Esophagus squamous epithelium (tissue), 5 donors: ENCODE results near the gene UBA6. TPM values are rescaled to one million over a fixed set of nuclear protein-coding genes. Genes with fewer than 3 reads are reported as not detected.
"Not testable (repeated sequence)": the region's sequence is repeated elsewhere in the genome, so short reads cannot be mapped to it uniquely, and the experiment has no call there.

ENCODE experiments used
- DNase-seq: peaks from one replicate; lab custom pipeline; 2025; lab: John Stamatoyannopoulos, UW
- H3K27ac ChIP-seq, 4 donors: fragments of 200-600 bp; sonication (generic); one replicate each; pipeline ENCODE4 v1.5.1; 2016 to 2019; ENCODE audit warnings: mild to moderate bottlenecking in 1 of 4
- H3K27me3 ChIP-seq, 4 donors: fragments of 200-600 bp; sonication (generic); 1 replicate in 3 of 4; 2 replicates in 1 of 4; pipeline versions ENCODE4 v1.5.1 to v1.6.0; 2017 to 2021; ENCODE audit warnings: antibody characterized with exemption in 1 of 4
- H3K36me3 ChIP-seq, 3 donors: fragments of 200-600 bp; sonication (generic); one replicate each; pipeline ENCODE4 v1.5.1; 2016 to 2019
- H3K4me1 ChIP-seq, 3 donors: fragments of 200-600 bp; sonication (generic); one replicate each; pipeline ENCODE4 v1.5.1; 2017 to 2019
- H3K4me3 ChIP-seq, 4 donors: fragments of 200-600 bp; sonication (generic); 1 replicate in 3 of 4; 2 replicates in 1 of 4; pipeline ENCODE4 v1.5.1; 2016 to 2019; ENCODE audit warnings: mild to moderate bottlenecking in 2 of 4, moderate library complexity in 1 of 4
- H3K9me3 ChIP-seq, 3 donors: fragments of 200-600 bp; sonication (generic); one replicate each; pipeline ENCODE4 v1.5.1; 2016 to 2019
- POLR2A ChIP-seq, 4 donors: fragments of 450-650 bp; IDR thresholded peaks; one replicate each; pipeline ENCODE4 v1.6.1; 2017; ENCODE audit warnings: antibody characterized with exemption in 4 of 4, mild to moderate bottlenecking in 4 of 4, moderate library complexity in 3 of 4
- WGBS, 2 donors: methylation state at CpG; one replicate each; pipeline ENCODE4 v1.1.5; 2018; 5-methylcytosine and 5-hydroxymethylcytosine counted together
- intact Hi-C: fragments of 100-400 bp; cut with DNase I; formaldehyde crosslinking; loops from one replicate; pipeline ENCODE4 v1.15.0; 2022
- total RNA-seq, 4 donors: library from RNA; depleted of rRNA; stranded (reverse); fragments of >200 nt; gene quantifications; one replicate each; pipeline ENCODE4 v1.1.0, GENCODE V29; 2016
- TF ChIP-seq, protein P1 (sequence below), 6 experiments: fragments of 450-650 bp in 4 of 6; fragments of 200-600 bp in 2 of 6; sonication (generic) in 2 of 6; IDR thresholded peaks; one replicate each; pipeline ENCODE4 v1.5.1; 2016 to 2019; ENCODE audit warnings: antibody characterized with exemption in 6 of 6, mild to moderate bottlenecking in 4 of 6, moderate library complexity in 4 of 6
- donor health status: DM: yes; HTN: yes; CAD: no.

The UBA6 gene
- total RNA-seq, 4 donors from 2014 or later, result 51.5 to 103 (median 87.8) TPM

DNA sequence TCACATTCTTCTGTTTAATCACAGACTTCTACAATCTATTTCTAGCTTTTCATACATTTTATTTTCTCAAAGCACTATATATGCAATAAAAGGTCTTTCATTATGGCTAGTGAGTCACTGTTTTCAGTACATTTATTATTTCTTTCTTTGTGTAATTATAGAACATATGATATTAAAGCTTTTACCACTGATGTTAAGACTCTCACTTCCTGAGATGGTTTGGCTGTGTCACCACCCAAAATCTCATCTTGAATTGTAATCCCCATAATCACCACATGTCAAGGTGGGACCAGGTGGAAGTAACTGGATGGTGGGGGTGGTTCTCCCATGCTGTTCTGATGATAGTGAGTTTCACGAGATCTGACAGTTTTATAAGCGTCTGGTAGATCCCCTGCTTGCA, 41.9 kb downstream of the UBA6 start:
- Histone ChIP-seq H3K4me1 (no peaks in the 10 kb centered on the region), H3K27me3 (no peaks in the 10 kb centered on the region), H3K9me3 (peaks cover 0 to 12% (median 0%) of the 10 kb centered on the region in 3 donors), H3K27ac (no peak overlapping the region), H3K36me3 (peaks cover 14 to 94% (median 25%) of the 10 kb centered on the region in 3 donors), H3K4me3 (no peak overlapping the region)
- intact Hi-C loops, result no loop called here
- no peak for DNase-seq
- TF ChIP-seq, protein P1, sequence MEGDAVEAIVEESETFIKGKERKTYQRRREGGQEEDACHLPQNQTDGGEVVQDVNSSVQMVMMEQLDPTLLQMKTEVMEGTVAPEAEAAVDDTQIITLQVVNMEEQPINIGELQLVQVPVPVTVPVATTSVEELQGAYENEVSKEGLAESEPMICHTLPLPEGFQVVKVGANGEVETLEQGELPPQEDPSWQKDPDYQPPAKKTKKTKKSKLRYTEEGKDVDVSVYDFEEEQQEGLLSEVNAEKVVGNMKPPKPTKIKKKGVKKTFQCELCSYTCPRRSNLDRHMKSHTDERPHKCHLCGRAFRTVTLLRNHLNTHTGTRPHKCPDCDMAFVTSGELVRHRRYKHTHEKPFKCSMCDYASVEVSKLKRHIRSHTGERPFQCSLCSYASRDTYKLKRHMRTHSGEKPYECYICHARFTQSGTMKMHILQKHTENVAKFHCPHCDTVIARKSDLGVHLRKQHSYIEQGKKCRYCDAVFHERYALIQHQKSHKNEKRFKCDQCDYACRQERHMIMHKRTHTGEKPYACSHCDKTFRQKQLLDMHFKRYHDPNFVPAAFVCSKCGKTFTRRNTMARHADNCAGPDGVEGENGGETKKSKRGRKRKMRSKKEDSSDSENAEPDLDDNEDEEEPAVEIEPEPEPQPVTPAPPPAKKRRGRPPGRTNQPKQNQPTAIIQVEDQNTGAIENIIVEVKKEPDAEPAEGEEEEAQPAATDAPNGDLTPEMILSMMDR (IDR thresholded peaks at IDR 0.05), result no peak
- no peak for TF ChIP-seq POLR2A (IDR thresholded peaks at IDR 0.05)
- WGBS, 2 donors, result 94 to 95% methylated on average over 2 of the region's 2 CpGs

DNA sequence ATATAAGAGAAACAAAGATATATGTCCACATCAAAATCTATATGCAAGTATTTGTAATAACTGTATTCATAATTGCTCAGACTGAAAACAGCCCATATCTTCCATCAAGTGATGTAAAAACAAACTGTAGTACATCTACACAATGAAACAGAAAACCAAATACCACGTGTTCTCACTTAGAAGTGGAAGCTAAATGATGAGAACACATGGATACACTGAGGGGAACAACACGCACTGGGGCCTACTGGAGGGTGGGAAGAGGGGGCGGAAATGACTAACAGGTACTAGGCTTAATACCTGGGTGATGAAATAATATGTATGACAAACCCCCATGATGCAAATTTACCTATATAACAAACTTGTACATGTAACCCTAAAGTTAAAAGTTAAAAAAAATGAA, 42.7 kb downstream of the UBA6 start:
- Histone ChIP-seq H3K4me1 (no peaks in the 10 kb centered on the region), H3K27me3 (no peaks in the 10 kb centered on the region), H3K36me3 (peaks cover 14 to 94% (median 25%) of the 10 kb centered on the region in 3 donors), H3K4me3 (no peak overlapping the region), H3K27ac (no peak overlapping the region), H3K9me3 (peaks cover 0 to 12% (median 0%) of the 10 kb centered on the region in 3 donors)
- intact Hi-C loops, result no loop called here
- no peak for DNase-seq
- TF ChIP-seq, protein P1 (IDR thresholded peaks at IDR 0.05), result no peak
- no peak for TF ChIP-seq POLR2A (IDR thresholded peaks at IDR 0.05)
- WGBS, 2 donors, result 89 to 92% methylated on average over 3 of the region's 3 CpGs

GRCh38 chr4:67651536-67651935, 49.4 kb downstream of the UBA6 start:
- DNase-seq, result no peak
- intact Hi-C loops, result no loop called here
- TF ChIP-seq, protein P1 (IDR thresholded peaks at IDR 0.05), result no peak
- no peak for TF ChIP-seq POLR2A (IDR thresholded peaks at IDR 0.05)
- Histone ChIP-seq H3K27ac (no peak overlapping the region), H3K27me3 (no peaks in the 10 kb centered on the region), H3K4me1 (no peaks in the 10 kb centered on the region), H3K36me3 (peaks cover 0 to 81% (median 7%) of the 10 kb centered on the region in 3 donors), H3K4me3 (no peak overlapping the region), H3K9me3 (no peaks in the 10 kb centered on the region)

DNA sequence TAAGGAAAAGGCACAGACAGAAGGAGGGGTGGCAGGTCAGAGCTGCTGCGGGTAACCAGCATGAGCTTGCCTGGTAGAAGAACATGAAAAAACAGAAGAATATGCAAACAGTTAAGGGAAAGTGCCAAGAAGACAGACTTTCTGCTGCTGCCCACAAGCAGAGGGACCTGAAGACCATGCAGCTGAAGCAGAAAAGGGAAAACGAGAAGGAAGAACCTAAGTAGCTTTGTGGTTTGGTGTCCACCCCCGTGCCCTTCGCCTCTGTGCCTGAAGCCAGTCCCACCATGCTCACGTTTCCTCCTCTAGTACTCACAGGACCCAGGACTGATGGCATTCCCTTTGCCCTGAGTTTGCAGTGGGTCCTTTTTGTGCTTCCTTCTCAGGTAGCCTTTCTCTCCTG, 62.8 kb downstream of the UBA6 start:
- no peak overlapping the region for H3K4me3 ChIP-seq
- H3K27me3 ChIP-seq, result no peaks in the 10 kb centered on the region
- no peaks in the 10 kb centered on the region for H3K9me3 ChIP-seq
- no peak for DNase-seq
- no peak for TF ChIP-seq POLR2A (IDR thresholded peaks at IDR 0.05)
- TF ChIP-seq, protein P1 (IDR thresholded peaks at IDR 0.05), result no peak
- 73 to 79% methylated on average over 3 to 5 of the region's 5 CpGs for WGBS, 2 donors
- intact Hi-C loops, result no loop called here
- peaks cover 0 to 92% (median 0%) of the 10 kb centered on the region in 3 donors for H3K36me3 ChIP-seq
- H3K4me1 ChIP-seq, result no peaks in the 10 kb centered on the region
- H3K27ac ChIP-seq, result no peak overlapping the region

DNA sequence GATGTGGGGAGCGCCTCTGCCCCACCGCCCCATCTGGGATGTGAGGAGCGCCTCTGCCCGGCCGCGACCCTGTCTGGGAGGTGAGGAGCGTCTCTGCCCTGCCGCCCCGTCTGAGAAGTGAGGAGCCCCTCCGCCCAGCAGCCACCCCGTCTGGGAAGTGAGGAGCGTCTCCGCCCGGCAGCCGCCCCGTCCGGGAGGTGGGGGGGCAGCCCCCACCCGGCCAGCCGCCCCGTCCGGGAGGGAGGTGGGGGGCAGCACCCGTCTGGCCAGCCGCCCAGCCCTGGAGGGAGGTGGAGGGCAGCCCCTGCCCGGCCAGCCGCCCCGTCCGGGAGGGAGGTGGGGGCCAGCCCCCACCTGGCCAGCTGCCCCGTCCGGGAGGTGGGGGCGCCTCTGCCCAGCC, 64.0 kb downstream of the UBA6 start:
- DNase-seq, H3K4me1 ChIP-seq, intact Hi-C loops, H3K27ac ChIP-seq, H3K4me3 ChIP-seq, H3K27me3 ChIP-seq, H3K9me3 ChIP-seq: not testable (repeated sequence)
- peaks cover 0 to 92% (median 0%) of the 10 kb centered on the region in 3 donors for H3K36me3 ChIP-seq
- WGBS, 2 donors, result no CpG with 5 or more reads among the region's 30 CpGs

- Histone ChIP-seq H3K27ac (no peak overlapping the region), H3K27me3 (no peaks in the 10 kb centered on the region), H3K4me1 (no peaks in the 10 kb centered on the region), H3K36me3 (peaks cover 0 to 93% (median 0%) of the 10 kb centered on the region in 3 donors), H3K4me3 (no peak overlapping the region), H3K9me3 (no peaks in the 10 kb centered on the region)
- TF ChIP-seq POLR2A (IDR thresholded peaks at IDR 0.05), result no peak
- TF ChIP-seq, protein P1 (IDR thresholded peaks at IDR 0.05), result no peak
- 91 to 94% methylated on average over 2 of the region's 2 CpGs for WGBS, 2 donors
- DNase-seq, result no peak
- intact Hi-C loops, result no loop called here
These were observed 65.6 kb downstream of the UBA6 start for GRCh38 chr4:67635331-67635730.
